Activated CD4-positive, alpha-beta T cell treated with anti-CD3 and anti-CD28 coated beads, Interleukin-2, amount 50 U/mL, for 16 hours (primary cell): Measurements from ENCODE around the gene LRAT.

Source experiments
- DNase-seq: peaks from one replicate; pipeline ENCODE4 v3.0.0-alpha.2; 2020

Gene LRAT

DNA sequence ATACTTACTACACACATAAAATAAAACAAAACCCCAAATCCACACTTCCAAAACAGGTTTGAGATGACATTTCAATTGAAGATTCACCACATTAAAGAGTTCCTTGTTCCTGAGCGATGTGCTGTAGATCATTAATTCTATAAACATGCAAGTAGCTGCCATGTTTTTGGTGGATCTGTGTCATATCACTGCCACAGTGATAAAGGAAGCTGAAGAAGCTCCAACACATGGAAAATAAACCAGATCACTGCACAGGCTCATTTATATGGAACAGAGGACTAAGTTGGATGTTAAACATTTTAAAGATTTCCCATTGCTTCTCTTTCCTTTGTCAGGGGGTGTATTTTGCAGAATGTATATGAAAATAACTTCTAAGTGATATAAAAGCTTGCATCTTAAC, 34.5 kb downstream of the LRAT start:
- no peak for DNase-seq

DNA sequence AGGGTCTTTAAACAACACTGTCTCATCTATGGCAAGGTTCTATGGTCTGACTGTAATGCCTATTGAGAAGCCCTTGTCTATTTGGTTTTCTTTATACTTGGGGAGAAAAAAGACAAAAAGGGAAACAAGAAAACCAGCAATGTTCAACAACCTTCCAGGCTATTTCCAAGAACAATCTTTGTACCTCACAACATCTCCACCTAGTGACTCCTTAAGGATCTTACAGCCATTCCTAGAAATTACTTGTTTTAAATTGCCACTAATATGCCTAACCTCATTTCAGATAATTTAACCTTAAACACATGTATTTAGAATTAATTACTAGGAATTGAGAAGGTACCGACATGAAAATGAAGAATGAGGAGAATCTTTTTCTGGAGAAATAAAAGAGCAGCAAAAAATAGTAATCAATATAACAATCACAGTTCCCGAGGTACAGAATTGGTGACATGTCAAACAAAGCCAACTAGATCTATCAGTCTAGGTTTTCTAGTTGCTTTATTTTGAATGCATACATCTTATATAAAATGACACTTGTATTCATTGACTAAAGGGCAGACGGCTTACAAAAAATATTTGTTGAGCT, 35.7 kb downstream of the LRAT start:
- no peak for DNase-seq

- no peak for DNase-seq
These were observed 37.6 kb downstream of the LRAT start, which contains the start of gene RBM46 for GRCh38 chr4:154781126-154781982. Gene RBM46, plus strand, starts transcription at chr4:154781272. Its CDS starts 15,481 bp downstream, at chr4:154796753.

DNA sequence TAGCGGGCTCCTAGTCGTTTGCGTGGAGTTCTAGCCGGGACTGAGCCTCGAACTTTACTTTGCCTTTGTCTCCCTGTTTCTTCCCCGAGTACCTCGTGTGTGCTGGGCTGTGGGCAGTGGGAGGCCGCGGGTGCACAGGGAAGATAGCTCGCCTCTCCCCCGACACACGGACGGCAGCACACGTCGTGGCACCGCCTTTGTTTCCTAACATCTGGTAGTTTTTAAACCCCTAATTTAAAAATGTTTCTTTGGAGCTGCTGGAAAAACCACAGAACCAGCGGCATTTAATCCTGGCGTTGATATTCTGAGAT, 38.1 kb downstream of the LRAT start:
- no peak for DNase-seq
